HepG2 (cell line): ENCODE results near the gene RPS6KB1. TPM values are rescaled to one million over a fixed set of nuclear protein-coding genes. Genes with fewer than 3 reads are reported as not detected.

Experiments
- ATAC-seq: fragments of 200-7000 bp; cut with Tn5 transposase; 3 replicates; pipeline ENCODE4 v1.9.1; 2020; ENCODE audit warnings: mild to moderate bottlenecking, moderate library complexity
- BruUV-seq: library from RNA; stranded (reverse); fragments of 400-500 nt; replicated peaks from 2 replicates; lab custom pipeline; 2021; lab: Mats Ljungman, UMichigan
- CTCF ChIA-PET: fragments of 300-600 bp; formaldehyde crosslinking; extraction: SDS; loops from one replicate; lab custom pipeline; 2021; ENCODE audit warnings: low total read pairs, inconsistent platforms, low intra/inter-chr PET ratio; lab: Yijun Ruan, JAX
- POLR2A ChIA-PET: fragments of 350-600 bp; sonication (Branson Sonifier 250); formaldehyde crosslinking; loops from one replicate; lab custom pipeline; 2020; ENCODE audit warnings: antibody characterized with exemption, inconsistent platforms; lab: Yijun Ruan, JAX
- DNase-seq: peaks from one replicate; pipeline ENCODE4 v3.0.0-alpha.2; 2015; ENCODE audit warnings: low spot score
- FAIRE-seq: peaks from 3 replicates; lab custom pipeline; 2011; peaks lifted over from hg19 to GRCh38; lab: Jason Lieb, UNC
- H2AFZ ChIP-seq: one replicate; pipeline ENCODE4 v1.6.1; 2011; ENCODE audit warnings: low read length, inconsistent platforms
- H3K27ac ChIP-seq: fragments of 300-600 bp; 3 replicates; pipeline ENCODE4 v1.8.0; 2011; ENCODE audit warnings: mixed run types, mild to moderate bottlenecking, mixed read lengths, low read length, inconsistent platforms; ENCODE audit not compliant: insufficient read depth; ENCODE audit errors: extremely low read length
- H3K27me3 ChIP-seq, 2 experiments: fragments of 200-600 bp in 1 of 2; 2 replicates in 1 of 2; 3 replicates in 1 of 2; pipeline versions ENCODE4 v1.6.0 to v1.8.0; 2011; ENCODE audit warnings: low read length in 2 of 2, mild to moderate bottlenecking in 2 of 2, moderate library complexity in 2 of 2, inconsistent platforms in 1 of 2; ENCODE audit not compliant: insufficient read depth in 2 of 2, control insufficient read depth in 1 of 2
- H3K36me3 ChIP-seq, 2 experiments: fragments of 200-600 bp in 1 of 2; replicated peaks in 1 of 2; 2 replicates in 1 of 2; 3 replicates in 1 of 2; pipeline versions ENCODE4 v1.5.1 to v1.8.0; 2011; ENCODE audit warnings: low read length in 2 of 2, inconsistent platforms in 1 of 2; ENCODE audit not compliant: insufficient read depth in 2 of 2, control insufficient read depth in 1 of 2
- H3K4me1 ChIP-seq: 2 replicates; pipeline ENCODE4 v1.5.1; 2012; ENCODE audit warnings: low read length, inconsistent platforms; ENCODE audit not compliant: insufficient read depth
- H3K4me2 ChIP-seq: 2 replicates; pipeline ENCODE4 v1.6.0; 2011; ENCODE audit warnings: low read depth, low read length, inconsistent platforms
- H3K4me3 ChIP-seq, 3 experiments: fragments of 200-600 bp in 1 of 3; sonication (generic), shearing (Covaris generic) in 1 of 3; replicated peaks in 1 of 3; 2 replicates each; pipeline ENCODE4 v1.5.1; 2011 to 2016; ENCODE audit warnings: low read length in 3 of 3, inconsistent platforms in 2 of 3, low read depth in 2 of 3, mild to moderate bottlenecking in 2 of 3, control low read depth in 1 of 3, mixed read lengths in 1 of 3; ENCODE audit not compliant: insufficient read depth in 1 of 3
- H3K79me2 ChIP-seq: one replicate; pipeline ENCODE4 v1.6.1; 2011; ENCODE audit warnings: low read length, inconsistent platforms; ENCODE audit not compliant: insufficient read depth
- H3K9ac ChIP-seq: 2 replicates; pipeline ENCODE4 v1.6.0; 2011; ENCODE audit warnings: mild to moderate bottlenecking, low read depth, low read length, inconsistent platforms; ENCODE audit not compliant: insufficient read depth
- H3K9me3 ChIP-seq: 2 replicates; pipeline ENCODE4 v1.5.1; 2012; ENCODE audit warnings: mild to moderate bottlenecking, low read length
- H4K20me1 ChIP-seq: 2 replicates; pipeline ENCODE4 v1.6.0; 2011; ENCODE audit warnings: inconsistent platforms, mild to moderate bottlenecking, low read length, moderate library complexity; ENCODE audit not compliant: insufficient read depth
- MZF1 ChIP-seq: sonication (generic); formaldehyde crosslinking; IDR thresholded peaks from 2 replicates; pipeline ENCODE4 v1.8.1; 2023; ENCODE audit warnings: mild to moderate bottlenecking, missing genetic modification reagents, borderline replicate concordance
- PHF5A ChIP-seq: IDR thresholded peaks from one replicate; pipeline ENCODE4 v1.6.1; 2018; ENCODE audit warnings: low read depth, missing genetic modification reagents; ENCODE audit not compliant: unreplicated experiment
- SMAD1 ChIP-seq: sonication (generic); formaldehyde crosslinking; IDR thresholded peaks from 2 replicates; pipeline ENCODE4 v1.4.0; 2020; ENCODE audit warnings: missing genetic modification reagents, low read depth, mild to moderate bottlenecking, borderline replicate concordance
- ZNF205 ChIP-seq: IDR thresholded peaks from 2 replicates; pipeline ENCODE4 v1.6.1; 2018; ENCODE audit warnings: missing biosample characterization, missing genetic modification reagents
- ZNF329 ChIP-seq: sonication (generic); formaldehyde crosslinking; IDR thresholded peaks from 2 replicates; pipeline ENCODE4 v1.9.0; 2021; ENCODE audit warnings: low read depth, mild to moderate bottlenecking, missing genetic modification reagents
- ZNF33A ChIP-seq: sonication (generic); formaldehyde crosslinking; IDR thresholded peaks from 2 replicates; pipeline ENCODE4 v1.5.1; 2020; ENCODE audit warnings: missing genetic modification reagents, mild to moderate bottlenecking, moderate library complexity, borderline replicate concordance
- WGBS: methylation state at CpG from one replicate; pipeline ENCODE4 v1.1.6; 2017; ENCODE audit warnings: low lambda C conversion rate; 5-methylcytosine and 5-hydroxymethylcytosine counted together
- in situ Hi-C: cut with HindIII; loops from 2 replicates; pipeline ENCODE4 v1.10.0; 2017; ENCODE audit warnings: low pct_unique_long_range_greater_than_20kb; ENCODE audit not compliant: extremely low pct_ligation_motif_present
- intact Hi-C: fragments of 100-400 bp; cut with micrococcal nuclease; formaldehyde crosslinking; loops from one replicate; pipeline ENCODE4 v1.10.0; 2022; ENCODE audit not compliant: unreplicated experiment
- polyA plus RNA-seq, 8 experiments: library from polyadenylated mRNA; depleted of rRNA in 3 of 8; stranded (reverse) in 7 of 8; unstranded in 1 of 8; fragments of >200 nt; fragmentation: Illumina TruSeq in 4 of 8; extraction: Trizol in 4 of 8; gene quantifications; 2 replicates each; pipeline versions ENCODE4 v1.2.1 to v1.2.3, GENCODE V29; 2011 to 2016; ENCODE audit warnings: low read depth in 4 of 8, missing spikeins in 1 of 8, mixed read lengths in 1 of 8; ENCODE audit not compliant: insufficient read depth in 1 of 8
- total RNA-seq, 5 experiments: library from RNA; depleted of rRNA; stranded (reverse); fragments of >200 nt; fragmentation: Illumina TruSeq; extraction: Trizol; gene quantifications; 2 replicates each; pipeline ENCODE4 v1.2.3, GENCODE V29; 2016; ENCODE audit warnings: low read depth in 1 of 5
- TF ChIP-seq, protein P1 (sequence below): sonication (generic); formaldehyde crosslinking; IDR thresholded peaks from 2 replicates; pipeline ENCODE4 v1.5.0; 2020; ENCODE audit warnings: mild to moderate bottlenecking, missing genetic modification reagents, borderline replicate concordance
- TF ChIP-seq, protein P2 (sequence below): sonication (generic); formaldehyde crosslinking; IDR thresholded peaks from 2 replicates; pipeline ENCODE4 v1.8.1; 2023; ENCODE audit warnings: mild to moderate bottlenecking, missing genetic modification reagents
- TF ChIP-seq, protein P3 (sequence below): sonication (generic); formaldehyde crosslinking; IDR thresholded peaks from 2 replicates; pipeline ENCODE4 v1.4.0; 2020; ENCODE audit warnings: missing genetic modification reagents, borderline replicate concordance

The RPS6KB1 gene
- total and polyA plus RNA-seq, 2 of the 13 experiments (the other 11 are each of a cell fraction or from before 2014, with no cell fraction given): 16.5 to 42.2 TPM

DNA sequence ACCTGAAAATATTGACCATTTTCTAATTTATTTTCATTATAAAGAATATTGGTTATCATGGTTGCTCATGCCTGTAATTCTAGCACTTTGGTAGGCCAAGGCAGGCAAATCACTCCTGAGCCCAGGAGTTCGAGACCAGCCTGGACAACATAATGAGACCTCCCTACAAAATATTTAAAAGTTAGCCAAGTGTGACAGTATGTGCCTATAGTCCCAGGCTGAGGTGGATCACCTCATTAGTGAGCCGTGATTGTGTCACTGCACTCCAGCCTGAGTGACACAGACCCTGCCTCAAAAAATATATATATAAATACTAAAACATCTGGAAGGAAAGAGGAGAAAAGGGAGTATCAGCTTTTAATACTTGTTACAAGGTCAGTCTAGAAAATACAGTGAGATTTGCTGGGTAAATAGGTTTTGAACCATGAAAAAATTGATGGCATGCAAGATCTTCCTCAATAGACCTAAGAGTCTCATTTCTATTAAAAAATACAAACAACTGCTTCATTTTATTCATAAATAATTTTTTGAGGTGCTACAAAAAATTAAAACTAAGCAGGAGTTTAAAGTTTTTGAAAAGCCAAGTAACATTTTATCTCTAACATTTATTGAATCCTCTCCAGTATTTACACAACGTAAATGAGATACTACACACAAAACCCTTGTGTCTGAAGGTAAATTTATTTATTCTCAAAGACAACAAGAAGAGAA, 47.9 kb upstream of the RPS6KB1 start:
- POLR2A ChIA-PET: interaction anchor here (1.0 to 20.0 kb wide), 11 partner anchors 8 to 226 kb away, joined by 3 to 501 read pairs (median 6); partner anchors contain the start of genes CLTC, PTRH2, RPS6KB1 and TUBD1
- WGBS: 11% methylated on average over 3 of the region's 3 CpGs
- intact Hi-C loops: loop anchor here (5.0 kb wide), 1 partner anchor 47 kb away; the partner anchor contains the start of genes RPS6KB1 and TUBD1
- ATAC-seq (no peak), DNase-seq (no peak), FAIRE-seq (no peak)
- Histone ChIP-seq H3K4me3 (peak overlapping the region in 2 of 3 experiments; percentile 13 to 54; a peak in 3 of 6 replicates), H3K36me3 (peaks cover 0 to 11% of the 10 kb centered on the region in 2 experiments; a peak in 2 of 5 replicates), H3K27ac (peak overlapping the region; percentile 98), H3K4me2 (peak overlapping the region; percentile 80), H3K9ac (peak overlapping the region; percentile 78), H3K9me3 (no peaks in the 10 kb centered on the region), H3K4me1 (peaks cover 92% of the 10 kb centered on the region), H4K20me1 (peaks cover 16% of the 10 kb centered on the region), H3K27me3 (no peaks in the 10 kb centered on the region; a peak in 1 of 5 replicates), H2AFZ (no peak overlapping the region), H3K79me2 (peaks cover 16% of the 10 kb centered on the region)
- CTCF ChIA-PET: no interaction called here
- BruUV-seq: no TSS peak
- in situ Hi-C loops: no loop called here
- TF ChIP-seq MZF1 (no peak), ZNF329 (CRISPR knock-in tag) (no peak), ZNF205 (CRISPR knock-in tag) (no peak), SMAD1 (CRISPR knock-in tag) (no peak), ZNF33A (CRISPR knock-in tag) (no peak; the same call in 1 of the 2 replicates), PHF5A (CRISPR knock-in tag) (no peak)
- TF ChIP-seq, protein P1, sequence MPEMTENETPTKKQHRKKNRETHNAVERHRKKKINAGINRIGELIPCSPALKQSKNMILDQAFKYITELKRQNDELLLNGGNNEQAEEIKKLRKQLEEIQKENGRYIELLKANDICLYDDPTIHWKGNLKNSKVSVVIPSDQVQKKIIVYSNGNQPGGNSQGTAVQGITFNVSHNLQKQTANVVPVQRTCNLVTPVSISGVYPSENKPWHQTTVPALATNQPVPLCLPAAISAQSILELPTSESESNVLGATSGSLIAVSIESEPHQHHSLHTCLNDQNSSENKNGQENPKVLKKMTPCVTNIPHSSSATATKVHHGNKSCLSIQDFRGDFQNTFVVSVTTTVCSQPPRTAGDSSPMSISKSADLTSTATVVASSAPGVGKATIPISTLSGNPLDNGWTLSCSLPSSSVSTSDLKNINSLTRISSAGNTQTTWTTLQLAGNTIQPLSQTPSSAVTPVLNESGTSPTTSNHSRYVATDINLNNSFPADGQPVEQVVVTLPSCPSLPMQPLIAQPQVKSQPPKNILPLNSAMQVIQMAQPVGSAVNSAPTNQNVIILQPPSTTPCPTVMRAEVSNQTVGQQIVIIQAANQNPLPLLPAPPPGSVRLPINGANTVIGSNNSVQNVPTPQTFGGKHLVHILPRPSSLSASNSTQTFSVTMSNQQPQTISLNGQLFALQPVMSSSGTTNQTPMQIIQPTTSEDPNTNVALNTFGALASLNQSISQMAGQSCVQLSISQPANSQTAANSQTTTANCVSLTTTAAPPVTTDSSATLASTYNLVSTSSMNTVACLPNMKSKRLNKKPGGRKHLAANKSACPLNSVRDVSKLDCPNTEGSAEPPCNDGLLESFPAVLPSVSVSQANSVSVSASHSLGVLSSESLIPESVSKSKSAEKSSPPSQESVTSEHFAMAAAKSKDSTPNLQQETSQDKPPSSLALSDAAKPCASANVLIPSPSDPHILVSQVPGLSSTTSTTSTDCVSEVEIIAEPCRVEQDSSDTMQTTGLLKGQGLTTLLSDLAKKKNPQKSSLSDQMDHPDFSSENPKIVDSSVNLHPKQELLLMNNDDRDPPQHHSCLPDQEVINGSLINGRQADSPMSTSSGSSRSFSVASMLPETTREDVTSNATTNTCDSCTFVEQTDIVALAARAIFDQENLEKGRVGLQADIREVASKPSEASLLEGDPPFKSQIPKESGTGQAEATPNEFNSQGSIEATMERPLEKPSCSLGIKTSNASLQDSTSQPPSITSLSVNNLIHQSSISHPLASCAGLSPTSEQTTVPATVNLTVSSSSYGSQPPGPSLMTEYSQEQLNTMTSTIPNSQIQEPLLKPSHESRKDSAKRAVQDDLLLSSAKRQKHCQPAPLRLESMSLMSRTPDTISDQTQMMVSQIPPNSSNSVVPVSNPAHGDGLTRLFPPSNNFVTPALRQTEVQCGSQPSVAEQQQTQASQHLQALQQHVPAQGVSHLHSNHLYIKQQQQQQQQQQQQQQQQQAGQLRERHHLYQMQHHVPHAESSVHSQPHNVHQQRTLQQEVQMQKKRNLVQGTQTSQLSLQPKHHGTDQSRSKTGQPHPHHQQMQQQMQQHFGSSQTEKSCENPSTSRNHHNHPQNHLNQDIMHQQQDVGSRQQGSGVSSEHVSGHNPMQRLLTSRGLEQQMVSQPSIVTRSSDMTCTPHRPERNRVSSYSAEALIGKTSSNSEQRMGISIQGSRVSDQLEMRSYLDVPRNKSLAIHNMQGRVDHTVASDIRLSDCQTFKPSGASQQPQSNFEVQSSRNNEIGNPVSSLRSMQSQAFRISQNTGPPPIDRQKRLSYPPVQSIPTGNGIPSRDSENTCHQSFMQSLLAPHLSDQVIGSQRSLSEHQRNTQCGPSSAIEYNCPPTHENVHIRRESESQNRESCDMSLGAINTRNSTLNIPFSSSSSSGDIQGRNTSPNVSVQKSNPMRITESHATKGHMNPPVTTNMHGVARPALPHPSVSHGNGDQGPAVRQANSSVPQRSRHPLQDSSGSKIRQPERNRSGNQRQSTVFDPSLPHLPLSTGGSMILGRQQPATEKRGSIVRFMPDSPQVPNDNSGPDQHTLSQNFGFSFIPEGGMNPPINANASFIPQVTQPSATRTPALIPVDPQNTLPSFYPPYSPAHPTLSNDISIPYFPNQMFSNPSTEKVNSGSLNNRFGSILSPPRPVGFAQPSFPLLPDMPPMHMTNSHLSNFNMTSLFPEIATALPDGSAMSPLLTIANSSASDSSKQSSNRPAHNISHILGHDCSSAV (CRISPR knock-in tag): no peak
- TF ChIP-seq, protein P2, sequence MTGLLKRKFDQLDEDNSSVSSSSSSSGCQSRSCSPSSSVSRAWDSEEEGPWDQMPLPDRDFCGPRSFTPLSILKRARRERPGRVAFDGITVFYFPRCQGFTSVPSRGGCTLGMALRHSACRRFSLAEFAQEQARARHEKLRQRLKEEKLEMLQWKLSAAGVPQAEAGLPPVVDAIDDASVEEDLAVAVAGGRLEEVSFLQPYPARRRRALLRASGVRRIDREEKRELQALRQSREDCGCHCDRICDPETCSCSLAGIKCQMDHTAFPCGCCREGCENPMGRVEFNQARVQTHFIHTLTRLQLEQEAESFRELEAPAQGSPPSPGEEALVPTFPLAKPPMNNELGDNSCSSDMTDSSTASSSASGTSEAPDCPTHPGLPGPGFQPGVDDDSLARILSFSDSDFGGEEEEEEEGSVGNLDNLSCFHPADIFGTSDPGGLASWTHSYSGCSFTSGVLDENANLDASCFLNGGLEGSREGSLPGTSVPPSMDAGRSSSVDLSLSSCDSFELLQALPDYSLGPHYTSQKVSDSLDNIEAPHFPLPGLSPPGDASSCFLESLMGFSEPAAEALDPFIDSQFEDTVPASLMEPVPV: no peak; the same call in 1 of the 2 replicates
- TF ChIP-seq, protein P3, sequence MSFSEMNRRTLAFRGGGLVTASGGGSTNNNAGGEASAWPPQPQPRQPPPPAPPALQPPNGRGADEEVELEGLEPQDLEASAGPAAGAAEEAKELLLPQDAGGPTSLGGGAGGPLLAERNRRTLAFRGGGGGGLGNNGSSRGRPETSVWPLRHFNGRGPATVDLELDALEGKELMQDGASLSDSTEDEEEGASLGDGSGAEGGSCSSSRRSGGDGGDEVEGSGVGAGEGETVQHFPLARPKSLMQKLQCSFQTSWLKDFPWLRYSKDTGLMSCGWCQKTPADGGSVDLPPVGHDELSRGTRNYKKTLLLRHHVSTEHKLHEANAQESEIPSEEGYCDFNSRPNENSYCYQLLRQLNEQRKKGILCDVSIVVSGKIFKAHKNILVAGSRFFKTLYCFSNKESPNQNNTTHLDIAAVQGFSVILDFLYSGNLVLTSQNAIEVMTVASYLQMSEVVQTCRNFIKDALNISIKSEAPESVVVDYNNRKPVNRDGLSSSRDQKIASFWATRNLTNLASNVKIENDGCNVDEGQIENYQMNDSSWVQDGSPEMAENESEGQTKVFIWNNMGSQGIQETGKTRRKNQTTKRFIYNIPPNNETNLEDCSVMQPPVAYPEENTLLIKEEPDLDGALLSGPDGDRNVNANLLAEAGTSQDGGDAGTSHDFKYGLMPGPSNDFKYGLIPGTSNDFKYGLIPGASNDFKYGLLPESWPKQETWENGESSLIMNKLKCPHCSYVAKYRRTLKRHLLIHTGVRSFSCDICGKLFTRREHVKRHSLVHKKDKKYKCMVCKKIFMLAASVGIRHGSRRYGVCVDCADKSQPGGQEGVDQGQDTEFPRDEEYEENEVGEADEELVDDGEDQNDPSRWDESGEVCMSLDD (CRISPR knock-in tag): no peak; the same call in 1 of the 2 replicates
